ENCODE data around the gene MDGA2.
"Not testable (repeated sequence)": the region's sequence is repeated elsewhere in the genome, so short reads cannot be mapped to it uniquely, and the experiment has no call there.

Gene MDGA2

GRCh38 chr14:47065326-47065725 lies 610.1 kb downstream of the MDGA2 start:
- no peak for DNase-seq

- DNase-seq: no peak
Measured at GRCh38 chr14:47060050-47060449, 615.4 kb downstream of the MDGA2 start.

- DNase-seq: no peak
Measured at GRCh38 chr14:47057364-47057763, 618.0 kb downstream of the MDGA2 start.

GRCh38 chr14:47044841-47045240 lies 630.6 kb downstream of the MDGA2 start:
- no peak for DNase-seq

GRCh38 chr14:47040550-47040949 lies 634.9 kb downstream of the MDGA2 start:
- no peak for DNase-seq

- DNase-seq: no peak
Measured at GRCh38 chr14:47039336-47039735, 636.1 kb downstream of the MDGA2 start.

- DNase-seq: no peak
Measured at GRCh38 chr14:47022721-47023120, 652.7 kb downstream of the MDGA2 start.

GRCh38 chr14:47020500-47020899 lies 654.9 kb downstream of the MDGA2 start:
- no peak for DNase-seq

GRCh38 chr14:47012533-47013280 lies 662.7 kb downstream of the MDGA2 start:
- DNase-seq: no peak

GRCh38 chr14:47009615-47010014 lies 665.8 kb downstream of the MDGA2 start:
- DNase-seq: no peak

GRCh38 chr14:47008732-47009131 lies 666.7 kb downstream of the MDGA2 start:
- no peak for DNase-seq

GRCh38 chr14:46999661-47000060 lies 675.7 kb downstream of the MDGA2 start:
- no peak for DNase-seq

- DNase-seq: no peak
Measured at GRCh38 chr14:46989566-46989965, 685.8 kb downstream of the MDGA2 start.

- no peak for DNase-seq
Measured at GRCh38 chr14:46988312-46988711, 687.1 kb downstream of the MDGA2 start.

GRCh38 chr14:46985529-46986380 lies 689.6 kb downstream of the MDGA2 start:
- DNase-seq: no peak

GRCh38 chr14:46973295-46973694 lies 702.1 kb downstream of the MDGA2 start:
- no peak for DNase-seq

- DNase-seq: no peak
Measured at GRCh38 chr14:46964378-46964777, 711.0 kb downstream of the MDGA2 start.

- no peak for DNase-seq
Measured at GRCh38 chr14:46951103-46951502, 724.3 kb downstream of the MDGA2 start.

GRCh38 chr14:46940611-46941010 lies 734.8 kb downstream of the MDGA2 start:
- DNase-seq: no peak

- DNase-seq: no peak
Measured at GRCh38 chr14:46920542-46920941, 754.9 kb downstream of the MDGA2 start.

- not testable (repeated sequence) for DNase-seq
Measured at GRCh38 chr14:46915539-46915938, 759.9 kb downstream of the MDGA2 start.

GRCh38 chr14:46902837-46903236 lies 772.6 kb downstream of the MDGA2 start:
- DNase-seq: no peak

GRCh38 chr14:46894476-46894875 lies 780.9 kb downstream of the MDGA2 start:
- no peak for DNase-seq

- DNase-seq: no peak
Measured at GRCh38 chr14:46887144-46887543, 788.3 kb downstream of the MDGA2 start.

All from GDM1 (cell line).